Measurements from ENCODE around the gene PRADC1.
"Not testable (repeated sequence)": the region's sequence is repeated elsewhere in the genome, so short reads cannot be mapped to it uniquely, and the experiment has no call there.

Gene PRADC1

GRCh38 chr2:73202156-73203054, 30.6 kb downstream of the PRADC1 start, which contains the start of gene NOTO:
TSS of gene NOTO (plus strand) at chr2:73202574. CDS start at chr2:73202667, 93 bp downstream.
- no peak for DNase-seq (ENCODE audit: low read depth)
- no peak within 1 kb of the TSS for H3K4me3 ChIP-seq (ENCODE audit: low read length)
- TF ChIP-seq CTCF (conservative IDR thresholded peaks at IDR 0.05; ENCODE audit: low read depth, low read length): no peak

GRCh38 chr2:73200281-73200680, 32.8 kb downstream of the PRADC1 start:
- not testable (repeated sequence) for DNase-seq (ENCODE audit: low read depth); H3K4me3 ChIP-seq (ENCODE audit: low read length)

- TF ChIP-seq CTCF (conservative IDR thresholded peaks at IDR 0.05; ENCODE audit: low read depth, low read length): no peak
- no peak for DNase-seq (ENCODE audit: low read depth)
These were observed 35.5 kb downstream of the PRADC1 start for GRCh38 chr2:73197579-73197978.

GRCh38 chr2:73187549-73187948, 45.5 kb downstream of the PRADC1 start:
- TF ChIP-seq CTCF (conservative IDR thresholded peaks at IDR 0.05; ENCODE audit: low read depth, low read length): no peak
- H3K4me3 ChIP-seq (ENCODE audit: low read length): no peak overlapping the region
- no peak for DNase-seq (ENCODE audit: low read depth)

More at GRCh38 chr2:73197579-73197978, 35.5 kb downstream of the PRADC1 start:
- no peak overlapping the region for H3K4me3 ChIP-seq (ENCODE audit: low read length)

- no peak for DNase-seq (ENCODE audit: low read depth)
- no peak overlapping the region for H3K4me3 ChIP-seq (ENCODE audit: low read length)
- TF ChIP-seq CTCF (conservative IDR thresholded peaks at IDR 0.05; ENCODE audit: low read depth, low read length): no peak
These were observed 47.1 kb downstream of the PRADC1 start for GRCh38 chr2:73185965-73186364.

Measured in retinal pigment epithelial cell (primary cell).